WI38 (cell line): ENCODE measurements around the gene ERGIC1.

Experiments used
- H3K4me3 ChIP-seq: 2 replicates; pipeline ENCODE4 v1.5.1; 2011; ENCODE audit warnings: low read depth, mild to moderate bottlenecking, control low read depth, low read length
- TF ChIP-seq, protein P1 (sequence below): IDR thresholded peaks from 2 replicates; pipeline ENCODE4 v1.5.1; 2012; ENCODE audit warnings: low read depth, mild to moderate bottlenecking, control low read depth, low read length

The ERGIC1 gene

DNA sequence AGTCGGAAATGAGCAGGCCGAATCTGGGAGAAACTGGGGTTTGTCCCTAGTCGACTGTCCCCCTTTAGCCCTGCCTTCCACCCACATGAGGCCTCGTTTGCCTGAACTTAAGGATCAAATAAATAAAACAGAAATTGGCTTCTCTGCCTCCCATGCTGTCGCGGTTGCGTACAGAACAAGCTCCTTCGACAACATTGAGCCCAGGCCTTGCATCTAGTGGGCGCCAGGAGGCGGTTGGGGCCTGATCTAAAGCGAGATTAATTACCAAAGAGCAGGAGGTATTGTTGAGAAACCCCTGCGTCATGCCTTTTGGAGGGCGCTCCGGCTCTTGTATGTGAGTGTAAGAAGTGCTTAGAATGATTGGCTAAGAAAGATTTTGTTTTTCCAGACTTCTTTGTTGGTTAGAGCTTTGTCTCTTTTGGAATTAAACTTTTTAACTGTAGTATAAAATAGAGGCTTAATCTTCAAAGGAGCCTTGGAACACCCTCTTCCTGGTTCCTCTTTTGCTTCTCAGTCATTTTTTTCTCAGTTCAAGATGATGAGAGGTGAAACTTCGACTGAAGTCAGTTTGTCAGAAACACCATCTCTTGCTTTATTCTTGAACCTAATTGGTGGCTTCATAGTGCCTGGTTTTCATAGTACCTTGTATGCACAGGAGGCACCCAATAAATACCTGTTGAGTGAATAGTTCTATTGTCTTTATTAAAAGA lies 150.3 kb downstream of the ERGIC1 start:
- H3K4me3 ChIP-seq: peak overlapping the region; percentile 98
- TF ChIP-seq, protein P1, sequence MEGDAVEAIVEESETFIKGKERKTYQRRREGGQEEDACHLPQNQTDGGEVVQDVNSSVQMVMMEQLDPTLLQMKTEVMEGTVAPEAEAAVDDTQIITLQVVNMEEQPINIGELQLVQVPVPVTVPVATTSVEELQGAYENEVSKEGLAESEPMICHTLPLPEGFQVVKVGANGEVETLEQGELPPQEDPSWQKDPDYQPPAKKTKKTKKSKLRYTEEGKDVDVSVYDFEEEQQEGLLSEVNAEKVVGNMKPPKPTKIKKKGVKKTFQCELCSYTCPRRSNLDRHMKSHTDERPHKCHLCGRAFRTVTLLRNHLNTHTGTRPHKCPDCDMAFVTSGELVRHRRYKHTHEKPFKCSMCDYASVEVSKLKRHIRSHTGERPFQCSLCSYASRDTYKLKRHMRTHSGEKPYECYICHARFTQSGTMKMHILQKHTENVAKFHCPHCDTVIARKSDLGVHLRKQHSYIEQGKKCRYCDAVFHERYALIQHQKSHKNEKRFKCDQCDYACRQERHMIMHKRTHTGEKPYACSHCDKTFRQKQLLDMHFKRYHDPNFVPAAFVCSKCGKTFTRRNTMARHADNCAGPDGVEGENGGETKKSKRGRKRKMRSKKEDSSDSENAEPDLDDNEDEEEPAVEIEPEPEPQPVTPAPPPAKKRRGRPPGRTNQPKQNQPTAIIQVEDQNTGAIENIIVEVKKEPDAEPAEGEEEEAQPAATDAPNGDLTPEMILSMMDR: peak; percentile 62

DNA sequence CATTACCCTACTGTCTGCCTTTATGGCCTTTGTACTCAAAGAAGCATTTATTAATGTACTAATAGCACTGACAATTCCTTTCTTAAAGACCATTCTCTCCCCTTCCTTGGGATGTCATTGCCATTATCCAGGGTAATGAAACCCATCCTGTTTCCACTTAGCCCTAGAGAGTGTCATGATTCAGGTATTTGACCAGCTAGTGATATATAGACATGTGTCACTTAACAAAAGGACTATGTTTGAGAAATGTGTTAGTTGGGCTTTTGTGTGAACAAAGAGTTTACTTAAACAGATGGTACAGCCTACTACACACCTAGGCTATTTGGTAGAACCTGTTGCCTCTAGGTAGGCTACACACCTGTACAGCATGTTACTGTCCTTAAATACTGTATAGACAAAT lies 151.5 kb downstream of the ERGIC1 start:
- TF ChIP-seq, protein P1: no peak
- H3K4me3 ChIP-seq: peak overlapping the region; percentile 26

DNA sequence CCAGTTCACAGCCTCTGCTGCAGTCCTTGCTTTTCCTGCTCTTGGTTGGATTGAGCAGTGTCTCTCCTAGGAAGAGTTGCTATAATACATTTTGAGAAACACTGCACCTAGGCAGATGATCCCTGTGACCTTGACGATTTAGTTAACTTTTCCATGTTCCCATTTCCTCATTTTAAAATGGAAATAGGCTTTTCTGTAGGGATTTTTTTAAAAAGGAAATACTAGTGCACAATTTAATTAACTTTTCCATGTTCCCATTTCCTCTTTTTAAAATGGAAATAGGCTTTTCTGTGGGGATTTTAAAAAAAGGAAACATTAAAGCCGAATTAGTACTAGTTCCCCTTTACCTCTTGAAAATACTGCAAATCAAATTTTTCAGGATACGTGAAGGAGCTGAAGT lies 154.2 kb downstream of the ERGIC1 start:
- no peak overlapping the region for H3K4me3 ChIP-seq
- TF ChIP-seq, protein P1: no peak

DNA sequence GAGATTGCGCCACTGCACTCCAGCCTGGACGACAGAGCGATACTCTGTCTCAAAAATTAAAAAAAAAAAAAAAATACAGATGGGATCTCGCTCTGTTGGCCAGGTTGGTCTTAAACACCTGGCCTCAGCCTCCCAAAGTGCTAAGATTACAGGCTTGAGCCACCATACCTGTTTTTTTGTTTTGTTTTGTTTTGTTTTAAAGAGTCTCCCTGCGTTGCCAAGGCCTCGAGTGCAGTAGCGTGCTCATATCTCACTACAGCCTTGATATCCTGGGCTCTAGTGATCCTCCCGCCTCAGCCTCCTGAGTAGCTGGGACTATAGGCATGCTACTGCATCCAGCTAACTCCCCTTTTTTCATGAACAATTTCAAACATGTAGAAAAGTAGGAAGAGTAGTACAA lies 156.7 kb downstream of the ERGIC1 start:
- H3K4me3 ChIP-seq: no peak overlapping the region
- TF ChIP-seq, protein P1: no peak

DNA sequence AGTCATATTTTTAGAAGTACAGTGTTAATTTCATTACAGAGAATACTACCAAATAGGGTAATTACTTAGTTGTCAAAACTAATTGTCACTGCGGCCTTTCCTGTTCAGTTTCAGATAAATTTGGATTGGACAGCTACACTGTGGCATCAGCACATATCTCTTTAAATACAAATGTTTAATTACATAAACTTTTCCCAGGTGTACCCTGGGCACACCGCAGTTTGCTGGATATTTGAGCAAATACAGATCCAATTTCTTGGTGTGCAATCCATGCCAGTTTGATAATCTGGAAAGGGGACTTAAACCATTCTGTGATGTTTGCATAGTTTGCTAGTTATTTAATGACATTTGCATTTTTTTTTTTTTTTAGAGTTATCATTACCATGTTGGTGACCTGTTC lies 160.4 kb downstream of the ERGIC1 start:
- H3K4me3 ChIP-seq: no peak overlapping the region
- TF ChIP-seq, protein P1: no peak

DNA sequence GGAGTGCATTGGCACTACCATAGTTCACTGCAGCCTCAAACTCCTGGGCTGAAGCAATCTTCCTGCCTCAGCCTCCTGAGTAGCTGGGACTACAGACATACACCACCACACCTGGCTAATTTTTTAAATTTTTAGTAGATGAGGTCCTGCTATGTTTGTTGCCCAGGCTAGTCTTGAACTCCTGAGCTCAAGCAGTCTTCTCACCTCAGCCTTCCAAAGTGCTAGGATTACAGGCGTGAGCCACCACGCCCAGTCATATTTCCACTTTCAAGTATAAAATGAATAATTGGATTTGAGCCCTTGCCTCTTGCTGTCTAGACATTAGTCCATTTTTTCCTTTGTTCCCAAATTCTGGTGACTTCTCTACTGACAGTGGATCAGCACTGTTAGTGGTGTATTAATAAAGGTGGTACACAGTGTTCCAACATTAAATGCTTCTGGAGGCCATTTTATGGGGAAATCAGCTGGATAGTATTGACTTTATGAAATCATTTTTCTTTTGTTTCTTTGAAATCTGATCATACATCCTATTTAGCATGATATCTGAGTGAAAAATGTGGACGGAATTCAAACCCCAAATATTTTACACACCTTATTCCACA lies 165.4 kb downstream of the ERGIC1 start:
- no peak overlapping the region for H3K4me3 ChIP-seq
- TF ChIP-seq, protein P1: no peak

DNA sequence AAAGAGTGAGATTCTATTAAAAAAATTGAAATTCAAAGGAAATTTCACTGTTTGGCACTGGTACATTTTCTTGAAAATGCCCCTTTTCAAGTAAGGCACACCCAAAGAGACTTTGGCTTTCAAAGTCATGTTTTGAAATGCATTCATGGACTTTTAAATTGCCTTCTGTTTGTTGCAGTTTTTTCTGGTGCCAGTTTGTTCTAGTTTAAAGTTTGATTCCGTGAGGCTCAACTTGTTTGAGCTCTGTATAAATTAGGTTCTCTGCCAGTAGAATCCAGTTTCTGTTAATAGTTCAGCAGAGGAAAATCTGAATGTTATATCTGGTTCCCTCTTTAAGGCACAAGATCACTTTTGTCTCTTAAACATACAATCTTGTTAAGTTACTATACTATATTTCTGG lies 165.9 kb downstream of the ERGIC1 start:
- TF ChIP-seq, protein P1: no peak
- no peak overlapping the region for H3K4me3 ChIP-seq
